Inflammatory macrophage treated with lipopolysaccharide for 1 hour (primary cell): ENCODE data around the gene TUBB1.
"Not testable (repeated sequence)": the region's sequence is repeated elsewhere in the genome, so short reads cannot be mapped to it uniquely, and the experiment has no call there.

Experiments
- DNase-seq, 2 donors: peaks; one replicate each; pipeline ENCODE4 v3.0.0-alpha.2; 2020 to 2022

TUBB1 gene

GRCh38 chr20:59024111-59024530 lies 4.9 kb downstream of the TUBB1 start:
- no peak for DNase-seq

- no peak for DNase-seq
These were observed 5.9 kb downstream of the TUBB1 start for GRCh38 chr20:59025086-59025485.

GRCh38 chr20:59025511-59025910 lies 6.3 kb downstream of the TUBB1 start:
- DNase-seq = no peak

GRCh38 chr20:59026904-59027740 lies 7.9 kb downstream of the TUBB1 start:
- no peak for DNase-seq

- DNase-seq = no peak
These were observed 8.6 kb downstream of the TUBB1 start for GRCh38 chr20:59027741-59028320.

GRCh38 chr20:59028812-59029211 lies 9.6 kb downstream of the TUBB1 start:
- no peak for DNase-seq

- DNase-seq = no peak
These were observed 11.8 kb downstream of the TUBB1 start for GRCh38 chr20:59030911-59031563.

GRCh38 chr20:59031564-59032022 lies 12.4 kb downstream of the TUBB1 start:
- DNase-seq = no peak

GRCh38 chr20:59032023-59032712 lies 12.9 kb downstream of the TUBB1 start, which contains the start of gene ATP5F1E:
Gene ATP5F1E (minus strand): TSS chr20:59032335. CDS start chr20:59032251, 84 bp downstream.
- DNase-seq = peak; percentile 95 to 96

GRCh38 chr20:59032713-59033059 lies 13.5 kb downstream of the TUBB1 start:
- DNase-seq = peak in 1 of 2 donors; percentile 23

- no peak for DNase-seq
These were observed 13.9 kb downstream of the TUBB1 start for GRCh38 chr20:59033093-59033492.

- DNase-seq = no peak
These were observed 14.5 kb downstream of the TUBB1 start for GRCh38 chr20:59033616-59034165.

- DNase-seq = no peak
These were observed 16.2 kb downstream of the TUBB1 start for GRCh38 chr20:59035381-59035780.

- DNase-seq = no peak
These were observed 18.2 kb downstream of the TUBB1 start for GRCh38 chr20:59037386-59037785.

- DNase-seq = peak in 1 of 2 donors; percentile 20
These were observed 20.0 kb downstream of the TUBB1 start for GRCh38 chr20:59039233-59039632.

- DNase-seq = no peak
These were observed 21.4 kb downstream of the TUBB1 start for GRCh38 chr20:59040667-59041066.

GRCh38 chr20:59041487-59041886 lies 22.3 kb downstream of the TUBB1 start:
- DNase-seq = not testable (repeated sequence)

GRCh38 chr20:59042151-59042795 lies 23.0 kb downstream of the TUBB1 start, which contains the start of gene PRELID3B:
Gene PRELID3B (minus strand): TSS chr20:59042786. CDS start chr20:59042730, 56 bp downstream.
- DNase-seq = peak; percentile 24 to 41

- DNase-seq = peak; percentile 93 to 95
These were observed 23.8 kb downstream of the TUBB1 start for GRCh38 chr20:59042796-59043631.

GRCh38 chr20:59043698-59044097 lies 24.5 kb downstream of the TUBB1 start:
- DNase-seq = peak; percentile 7 to 29

- DNase-seq = no peak
These were observed 25.1 kb downstream of the TUBB1 start for GRCh38 chr20:59044295-59044694.
